ENCODE data around the gene LAMB1.

GRCh38 chr7:107936312-107936711 lies 66.6 kb downstream of the LAMB1 start:
- TF ChIP-seq POLR2AphosphoS5 (IDR thresholded peaks at IDR 0.05) (no peak), CTCF (IDR thresholded peaks at IDR 0.05) (no peak), EP300 (IDR thresholded peaks at IDR 0.05) (no peak), POLR2A (IDR thresholded peaks at IDR 0.05) (no peak)

All from suprapubic skin (tissue), 4 donors.